NCI-H1092 treated with DMSO at 0.1 percent for 48 hours (cell line): ENCODE measurements around the gene LLPH.
"Not testable (repeated sequence)": the region's sequence is repeated elsewhere in the genome, so short reads cannot be mapped to it uniquely, and the experiment has no call there.

ENCODE experiments used
- DNase-seq: peaks from one replicate; lab custom pipeline; 2025; lab: John Stamatoyannopoulos, UW

The LLPH gene

GRCh38 chr12:66130267-66131066 is at the start of gene LLPH:
Gene LLPH, minus strand, starts transcription at chr12:66130750. Its CDS starts 1,644 bp downstream, at chr12:66129106.
- peak; percentile 46 for DNase-seq

GRCh38 chr12:66176105-66176900 is 45.8 kb upstream of the LLPH start:
- DNase-seq, result no peak

- DNase-seq, result not testable (repeated sequence)
Observed at GRCh38 chr12:66174391-66175325, 44.1 kb upstream of the LLPH start.

- DNase-seq, result no peak
Observed at GRCh38 chr12:66170606-66171005, 40.1 kb upstream of the LLPH start.

GRCh38 chr12:66169221-66170170 is 38.9 kb upstream of the LLPH start, which contains the start of gene TMBIM4:
Gene TMBIM4, minus strand, starts transcription at chr12:66169996. Its CDS starts 45 bp downstream, at chr12:66169951.
- peak; percentile 87 for DNase-seq

GRCh38 chr12:66168410-66168809 is 37.9 kb upstream of the LLPH start:
- no peak for DNase-seq

- no peak for DNase-seq
Observed at GRCh38 chr12:66166561-66166960, 36.0 kb upstream of the LLPH start.

- no peak for DNase-seq
Observed at GRCh38 chr12:66165141-66165540, 34.6 kb upstream of the LLPH start.

GRCh38 chr12:66164349-66164821 is 33.8 kb upstream of the LLPH start:
- no peak for DNase-seq

GRCh38 chr12:66163289-66163688 is 32.7 kb upstream of the LLPH start:
- DNase-seq, result no peak

GRCh38 chr12:66162701-66163100 is 32.2 kb upstream of the LLPH start:
- DNase-seq, result no peak

GRCh38 chr12:66160704-66161103 is 30.2 kb upstream of the LLPH start:
- no peak for DNase-seq

- no peak for DNase-seq
Observed at GRCh38 chr12:66159123-66159522, 28.6 kb upstream of the LLPH start.

GRCh38 chr12:66156654-66157053 is 26.1 kb upstream of the LLPH start:
- DNase-seq, result no peak

- no peak for DNase-seq
Observed at GRCh38 chr12:66154776-66155175, 24.2 kb upstream of the LLPH start.

- DNase-seq, result no peak
Observed at GRCh38 chr12:66152732-66153131, 22.2 kb upstream of the LLPH start.

GRCh38 chr12:66149702-66150398 is 19.3 kb upstream of the LLPH start:
- no peak for DNase-seq

GRCh38 chr12:66144791-66145754 is 14.5 kb upstream of the LLPH start:
- peak; percentile 14 for DNase-seq

- DNase-seq, result no peak
Observed at GRCh38 chr12:66143868-66144267, 13.3 kb upstream of the LLPH start.
